Activated B cell treated with CpG ODN at 0.5 μM for 24 hours (primary cell): Measurements from ENCODE around the gene CXCR6. TPM values are rescaled to one million over a fixed set of nuclear protein-coding genes. Genes with fewer than 3 reads are reported as not detected.
A peak's percentile ranks its signal among the peaks of the same experiment; 100 is the strongest.

Experiments
- ATAC-seq: fragments of 200-7000 bp; cut with Tn5 transposase; one replicate; pipeline ENCODE4 v1.10.0; 2021; ENCODE audit warnings: low read depth, mild to moderate bottlenecking, moderate library complexity
- CTCF ChIA-PET: fragments of 350-600 bp; sonication (Branson Sonifier 250); formaldehyde crosslinking; loops from one replicate; lab custom pipeline; 2021; ENCODE audit warnings: antibody characterized with exemption; lab: Charles Lee
- POLR2A ChIA-PET: fragments of 350-600 bp; sonication (Branson Sonifier 250); formaldehyde crosslinking; loops from one replicate; lab custom pipeline; 2021; ENCODE audit warnings: antibody characterized with exemption; lab: Charles Lee
- DNase-seq: peaks from one replicate; pipeline ENCODE4 v3.0.0; 2022
- H3K27ac Mint-ChIP-seq: one replicate; pipeline ENCODE4 v1.8.0; 2020; ENCODE audit warnings: mixed read lengths
- H3K27me3 Mint-ChIP-seq: one replicate; pipeline ENCODE4 v1.8.0; 2021; ENCODE audit warnings: mixed read lengths
- H3K36me3 Mint-ChIP-seq: one replicate; pipeline ENCODE4 v1.8.0; 2021; ENCODE audit warnings: low read depth, mixed read lengths
- H3K4me1 Mint-ChIP-seq: one replicate; pipeline ENCODE4 v1.8.0; 2021; ENCODE audit warnings: mixed read lengths
- H3K4me3 Mint-ChIP-seq: one replicate; pipeline ENCODE4 v1.8.0; 2020; ENCODE audit warnings: mild to moderate bottlenecking, mixed read lengths
- H3K9me3 Mint-ChIP-seq: one replicate; pipeline ENCODE4 v1.8.0; 2020; ENCODE audit warnings: mixed read lengths
- CTCF ChIP-seq: fragments of 200-600 bp; IDR thresholded peaks from one replicate; pipeline ENCODE4 v1.8.0; 2022; ENCODE audit warnings: antibody characterized with exemption, mild to moderate bottlenecking
- intact Hi-C: fragments of 100-400 bp; cut with micrococcal nuclease; formaldehyde crosslinking; loops from one replicate; pipeline ENCODE4 v1.15.1; 2024
- total RNA-seq: library from RNA; stranded (reverse); gene quantifications from 2 replicates; pipeline ENCODE4 v1.2.3, GENCODE V29; 2022

CXCR6 gene
- total RNA-seq, 1 donor from 2014 or later, result not detected

GRCh38 chr3:45922950-45923590 is 20.2 kb upstream of the CXCR6 start:
- ChIA-PET POLR2A (no interaction called here), CTCF (interaction anchor here (0.9 kb wide), 1 partner anchor 16 kb away, joined by 4 read pairs; no protein-coding TSS in a partner anchor)
- H3K36me3 Mint-ChIP-seq, result peaks cover 84% of the 10 kb centered on the region
- no peak overlapping the region for H3K4me3 Mint-ChIP-seq
- peaks cover 2% of the 10 kb centered on the region for H3K4me1 Mint-ChIP-seq
- intact Hi-C loops, result no loop called here
- H3K9me3 Mint-ChIP-seq, result no peaks in the 10 kb centered on the region
- no peak for TF ChIP-seq CTCF
- no peak for ATAC-seq
- no peak overlapping the region for H3K27ac Mint-ChIP-seq
- no peaks in the 10 kb centered on the region for H3K27me3 Mint-ChIP-seq
- no peak for DNase-seq

GRCh38 chr3:45923755-45924154 is 19.5 kb upstream of the CXCR6 start:
- DNase-seq (no peak), ATAC-seq (no peak)
- H3K9me3 Mint-ChIP-seq, result no peaks in the 10 kb centered on the region
- H3K4me3 Mint-ChIP-seq, result no peak overlapping the region
- no peak for TF ChIP-seq CTCF
- no peak overlapping the region for H3K27ac Mint-ChIP-seq
- intact Hi-C loops, result no loop called here
- peaks cover 86% of the 10 kb centered on the region for H3K36me3 Mint-ChIP-seq
- ChIA-PET POLR2A (no interaction called here), CTCF (no interaction called here)
- H3K4me1 Mint-ChIP-seq, result peaks cover under 1% of the 10 kb centered on the region
- no peaks in the 10 kb centered on the region for H3K27me3 Mint-ChIP-seq

- intact Hi-C loops, result loop anchor here (5.0 kb wide), 1 partner anchor 266 kb away; no protein-coding TSS in a partner anchor
- DNase-seq (no peak), ATAC-seq (no peak)
- H3K36me3 Mint-ChIP-seq, result peaks cover 92% of the 10 kb centered on the region
- no peaks in the 10 kb centered on the region for H3K27me3 Mint-ChIP-seq
- no peak overlapping the region for H3K4me3 Mint-ChIP-seq
- no peaks in the 10 kb centered on the region for H3K4me1 Mint-ChIP-seq
- H3K27ac Mint-ChIP-seq, result no peak overlapping the region
- TF ChIP-seq CTCF, result no peak
- CTCF ChIA-PET, result interaction anchor here (1.4 to 4.6 kb wide), 2 partner anchors 87 to 167 kb away, joined by 3 to 50 read pairs; no protein-coding TSS in a partner anchor
- H3K9me3 Mint-ChIP-seq, result no peaks in the 10 kb centered on the region
- POLR2A ChIA-PET, result no interaction called here
These were observed 15.4 kb upstream of the CXCR6 start for GRCh38 chr3:45927881-45928280.

- TF ChIP-seq CTCF, result no peak
- no peak overlapping the region for H3K27ac Mint-ChIP-seq
- H3K9me3 Mint-ChIP-seq, result no peaks in the 10 kb centered on the region
- peak; percentile 54 for DNase-seq
- ChIA-PET CTCF (interaction anchor here (0.6 to 4.6 kb wide), 11 partner anchors 10 to 449 kb away, joined by 3 to 50 read pairs (median 4); partner anchors contain the start of gene LZTFL1), POLR2A (no interaction called here)
- ATAC-seq, result peak; percentile 92
- H3K27me3 Mint-ChIP-seq, result no peaks in the 10 kb centered on the region
- intact Hi-C loops, result loop anchor here (1.0 to 5.0 kb wide), 5 partner anchors 87 to 892 kb away; partner anchors contain the start of gene LZTFL1
- no peak overlapping the region for H3K4me3 Mint-ChIP-seq
- no peaks in the 10 kb centered on the region for H3K4me1 Mint-ChIP-seq
- peaks cover 92% of the 10 kb centered on the region for H3K36me3 Mint-ChIP-seq
These were observed 14.1 kb upstream of the CXCR6 start for GRCh38 chr3:45929042-45929679.

- ChIA-PET CTCF (interaction anchor here (1.0 to 4.6 kb wide), 3 partner anchors 147 to 170 kb away, joined by 3 to 50 read pairs (median 4); no protein-coding TSS in a partner anchor), POLR2A (no interaction called here)
- DNase-seq (no peak), ATAC-seq (no peak)
- no peak overlapping the region for H3K27ac Mint-ChIP-seq
- H3K4me1 Mint-ChIP-seq, result no peaks in the 10 kb centered on the region
- no peak for TF ChIP-seq CTCF
- H3K4me3 Mint-ChIP-seq, result no peak overlapping the region
- H3K9me3 Mint-ChIP-seq, result no peaks in the 10 kb centered on the region
- H3K27me3 Mint-ChIP-seq, result no peaks in the 10 kb centered on the region
- peaks cover 99% of the 10 kb centered on the region for H3K36me3 Mint-ChIP-seq
- intact Hi-C loops, result no loop called here
These were observed 11.8 kb upstream of the CXCR6 start for GRCh38 chr3:45931496-45931895.
